GM19455 (cell line): ENCODE measurements around the gene TC2N.
"Not testable (repeated sequence)": the region's sequence is repeated elsewhere in the genome, so short reads cannot be mapped to it uniquely, and the experiment has no call there.

Experiments
- ATAC-seq: cut with Tn5 transposase; IDR thresholded peaks from one replicate; pipeline ENCODE4 v1.9.1; 2021; ENCODE audit not compliant: unreplicated experiment

Gene TC2N

DNA sequence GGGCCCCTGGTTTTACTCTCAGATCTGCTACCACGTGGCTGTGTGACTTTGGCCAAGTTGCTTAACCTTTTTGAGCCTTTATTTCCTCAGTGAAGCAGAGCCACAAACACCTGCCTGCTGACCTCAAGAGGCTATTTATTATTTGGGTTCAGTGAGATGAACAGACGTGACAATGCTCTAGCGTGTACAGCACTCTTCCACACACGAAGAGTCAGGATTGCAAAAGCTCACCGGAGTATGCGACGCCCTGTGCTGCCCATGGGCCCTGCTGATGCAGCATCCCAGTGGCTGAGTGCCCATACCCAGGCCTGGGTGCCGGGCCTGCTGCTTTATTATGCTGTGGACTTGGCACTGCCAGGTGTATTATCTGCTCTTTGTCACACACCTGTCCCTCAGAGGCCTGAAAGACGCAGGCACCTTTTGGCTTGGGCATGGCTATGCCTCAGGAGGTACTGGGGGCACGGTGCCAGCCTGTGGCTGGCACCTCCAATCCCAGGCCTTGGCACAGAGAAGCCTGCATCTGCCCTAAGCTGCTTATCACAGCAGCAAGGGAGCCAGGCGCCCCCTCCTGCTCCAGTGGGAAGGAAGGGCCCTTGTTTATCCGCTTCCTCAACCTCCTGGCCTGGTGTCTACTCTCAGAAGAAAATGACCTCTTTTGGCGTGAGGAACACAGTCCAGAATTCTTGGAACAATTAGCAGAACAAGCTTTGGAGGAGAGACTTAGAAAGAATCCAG lies 22.3 kb upstream of the TC2N start:
- ATAC-seq: no peak

DNA sequence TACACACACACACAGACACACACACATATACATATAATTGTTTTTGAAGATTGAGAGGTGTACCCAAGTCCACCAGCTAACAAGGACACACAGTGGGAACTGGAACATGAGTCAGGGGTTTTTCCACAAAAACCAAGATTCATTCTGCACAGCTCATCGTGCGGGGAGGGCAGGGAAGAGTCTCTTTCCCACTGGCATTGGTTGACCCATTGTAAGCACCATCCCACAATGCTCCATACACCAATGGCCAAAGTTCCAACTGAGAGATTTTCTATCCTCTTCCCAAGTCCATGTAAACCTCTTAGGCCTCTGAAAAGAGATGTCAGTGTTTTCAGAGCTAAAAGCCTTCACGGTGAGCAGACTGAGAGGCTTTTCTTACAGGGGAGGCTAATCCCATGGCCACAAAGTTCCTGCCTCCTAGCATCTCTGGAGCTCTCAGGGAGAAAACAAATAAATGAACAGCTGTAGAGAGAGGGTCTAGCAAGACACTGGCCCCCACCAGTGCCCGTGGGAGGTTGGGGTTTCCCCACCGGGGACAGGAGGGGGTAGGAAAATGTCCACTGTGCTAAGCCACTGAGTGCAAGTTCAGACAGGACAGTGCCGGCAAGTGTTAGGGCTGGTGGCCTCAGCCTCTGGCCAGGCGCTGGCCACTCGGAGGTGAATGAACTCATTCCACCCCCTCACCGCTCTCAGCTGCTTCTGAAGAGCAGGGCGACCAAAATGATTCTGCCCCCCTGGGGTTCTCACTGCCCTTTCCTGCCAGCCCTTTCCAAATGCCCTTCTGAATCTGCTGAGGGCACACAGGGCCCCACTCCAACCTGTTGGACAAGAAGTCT lies 21.5 kb upstream of the TC2N start:
- ATAC-seq: no peak

DNA sequence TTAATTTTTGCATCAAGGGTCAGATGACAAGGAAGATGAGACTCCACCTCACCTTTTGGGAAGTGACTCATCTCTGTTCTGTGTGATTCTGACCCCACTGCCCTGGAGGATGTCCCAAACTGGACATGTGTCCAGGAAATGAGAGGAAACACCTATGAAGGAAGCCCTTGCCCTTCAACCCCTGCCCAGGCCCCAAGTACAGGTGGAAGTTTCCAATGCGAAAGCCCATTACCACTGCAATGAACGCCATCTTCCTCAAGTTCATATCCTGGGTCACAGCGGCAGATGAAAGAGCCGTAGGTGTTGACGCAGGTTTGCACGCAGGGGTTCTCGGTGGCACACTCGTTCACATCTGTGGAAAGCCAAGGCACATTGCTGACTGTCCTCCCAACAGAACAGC lies 19.6 kb upstream of the TC2N start:
- ATAC-seq: no peak

DNA sequence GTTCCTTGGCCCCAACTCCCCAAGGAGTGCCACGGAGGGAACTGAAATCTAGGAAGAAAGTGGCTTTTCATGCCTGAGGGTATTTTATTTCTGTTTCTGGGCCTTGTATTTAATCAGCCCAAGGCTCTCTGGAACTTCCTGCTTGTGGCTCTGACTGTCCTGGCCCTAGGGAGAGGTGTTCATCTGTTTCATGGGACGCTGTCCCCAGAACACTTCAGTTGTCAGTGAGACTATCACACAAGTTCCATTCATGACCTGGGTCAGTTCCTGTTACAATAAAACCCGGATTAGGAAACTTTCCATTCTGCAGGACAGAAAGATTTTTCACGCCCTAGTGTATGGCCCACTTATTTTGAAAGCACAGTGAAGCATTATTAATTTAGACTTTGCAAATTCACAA lies 18.5 kb upstream of the TC2N start:
- no peak for ATAC-seq

DNA sequence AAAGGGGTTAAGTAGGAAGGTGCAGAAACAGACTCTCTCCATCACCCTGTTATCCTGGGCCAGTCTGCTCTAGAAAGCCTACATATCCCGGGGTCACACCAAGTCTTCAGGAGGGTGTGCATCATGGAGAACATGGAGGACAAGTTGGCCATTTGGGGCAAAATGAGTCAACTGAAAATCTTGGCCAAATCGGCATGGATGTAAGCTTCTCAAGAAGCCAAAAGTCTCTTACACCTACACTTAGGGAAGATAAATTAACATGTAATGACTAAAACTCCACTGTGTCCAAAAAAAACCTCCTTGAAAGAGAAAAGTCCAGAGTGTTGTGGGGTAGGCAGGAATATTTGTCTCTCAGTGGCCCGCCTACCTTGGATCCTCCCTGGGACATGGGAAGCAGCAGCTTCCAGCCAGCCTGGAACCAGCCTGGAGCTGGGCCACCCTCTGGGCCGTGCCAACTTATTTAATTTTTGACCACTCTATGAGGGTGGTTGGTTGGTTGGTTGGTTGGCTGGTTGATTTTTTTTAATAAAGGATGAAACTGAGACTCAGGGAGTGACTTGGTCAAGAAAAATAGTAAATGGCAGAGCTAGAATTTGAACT lies 17.9 kb upstream of the TC2N start:
- ATAC-seq: no peak

DNA sequence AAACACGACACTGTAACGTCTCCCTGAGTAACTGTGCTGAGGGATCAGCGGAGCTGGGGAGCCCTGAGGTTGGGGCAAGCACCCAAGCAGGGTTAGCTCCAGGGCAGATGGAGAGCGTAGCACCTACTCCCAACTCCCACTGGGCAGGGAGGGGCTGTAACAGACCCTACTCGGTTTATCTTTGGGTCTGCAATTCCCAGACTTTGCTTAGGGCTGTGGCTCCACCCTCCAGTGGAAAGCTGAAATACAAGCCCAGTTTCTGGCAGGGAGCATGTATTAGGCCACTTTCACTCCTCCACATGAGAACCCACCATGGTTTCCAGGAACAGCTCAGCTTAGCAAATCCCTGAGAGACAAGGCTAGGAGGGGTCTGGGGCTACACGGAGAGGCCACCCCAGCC lies 17.3 kb upstream of the TC2N start:
- ATAC-seq: no peak

DNA sequence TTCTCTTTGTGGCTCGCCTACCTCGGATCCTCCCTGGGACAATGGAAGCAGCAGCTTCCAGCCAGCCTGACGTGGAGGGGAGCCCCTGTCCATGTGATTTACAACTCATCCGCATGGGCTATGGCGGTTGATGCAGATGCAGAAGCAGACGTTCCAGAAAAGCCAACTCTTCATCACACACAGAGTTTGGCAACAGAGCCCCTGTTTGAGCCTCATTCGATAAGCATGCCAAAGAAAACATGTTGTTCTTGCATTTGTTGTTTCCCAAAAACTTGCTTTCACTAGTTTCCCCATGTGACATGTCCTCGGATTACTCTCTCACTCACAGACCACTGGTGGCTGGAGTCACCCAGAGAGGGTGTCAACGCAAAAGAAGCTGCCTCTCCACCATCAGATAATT lies 16.4 kb upstream of the TC2N start:
- no peak for ATAC-seq

DNA sequence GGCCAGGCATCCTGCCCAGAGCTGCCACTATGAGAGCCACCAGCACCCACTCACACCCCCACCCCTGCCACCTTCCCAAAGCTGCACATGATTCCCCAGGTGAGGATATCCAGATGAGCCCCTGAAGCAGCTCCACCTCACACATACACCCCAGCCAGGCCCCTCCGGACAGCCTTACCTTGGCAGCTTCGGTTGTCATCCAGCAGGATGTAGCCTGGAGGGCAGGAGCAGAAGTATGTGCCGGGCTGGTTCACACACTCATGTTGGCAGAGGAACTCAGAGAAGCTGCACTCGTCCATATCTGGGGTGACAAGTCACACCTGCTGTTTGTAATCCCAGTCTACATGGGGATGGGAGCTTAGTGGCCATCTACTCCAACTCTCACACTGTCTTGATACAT lies 15.4 kb upstream of the TC2N start:
- no peak for ATAC-seq

DNA sequence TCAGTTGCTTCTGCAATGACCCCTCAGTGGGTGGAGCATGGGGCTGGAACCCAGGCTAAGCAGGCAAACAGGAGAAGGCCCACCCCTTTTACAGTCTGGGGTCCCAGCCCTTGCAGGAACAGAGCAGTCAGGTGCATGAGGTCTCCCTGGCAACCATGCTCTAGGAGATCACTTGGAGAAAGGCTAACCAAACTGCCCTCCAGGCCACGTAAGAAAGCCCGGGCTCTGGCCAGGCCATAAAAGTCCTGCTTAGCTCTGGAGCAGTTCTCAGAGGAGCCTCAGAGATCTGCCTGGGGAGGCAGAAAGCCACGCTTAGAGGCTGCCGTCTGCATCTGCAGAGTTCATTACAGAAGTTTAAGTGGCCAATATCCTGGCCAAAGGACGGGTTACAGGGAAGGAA lies 15.0 kb upstream of the TC2N start:
- ATAC-seq: no peak

DNA sequence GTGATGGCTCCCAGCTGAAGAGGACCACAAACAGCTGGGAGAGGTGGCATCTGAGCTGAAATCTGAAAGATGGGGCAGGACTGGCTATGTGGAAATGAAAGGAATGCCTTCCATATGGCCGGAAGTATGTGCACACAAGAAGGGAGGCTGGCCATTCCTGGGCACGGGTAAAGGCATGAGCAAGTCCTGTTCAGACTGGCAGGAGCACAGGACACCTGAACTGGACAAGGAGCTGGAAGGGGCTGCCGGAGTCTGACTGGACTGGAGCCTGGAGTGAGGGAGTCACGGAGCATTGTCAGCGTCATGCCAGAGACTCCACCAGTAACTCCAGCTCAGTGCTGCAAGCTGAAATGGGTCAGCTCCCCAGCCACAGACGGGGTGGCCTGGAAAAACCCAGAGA lies 11.9 kb upstream of the TC2N start:
- ATAC-seq: no peak

DNA sequence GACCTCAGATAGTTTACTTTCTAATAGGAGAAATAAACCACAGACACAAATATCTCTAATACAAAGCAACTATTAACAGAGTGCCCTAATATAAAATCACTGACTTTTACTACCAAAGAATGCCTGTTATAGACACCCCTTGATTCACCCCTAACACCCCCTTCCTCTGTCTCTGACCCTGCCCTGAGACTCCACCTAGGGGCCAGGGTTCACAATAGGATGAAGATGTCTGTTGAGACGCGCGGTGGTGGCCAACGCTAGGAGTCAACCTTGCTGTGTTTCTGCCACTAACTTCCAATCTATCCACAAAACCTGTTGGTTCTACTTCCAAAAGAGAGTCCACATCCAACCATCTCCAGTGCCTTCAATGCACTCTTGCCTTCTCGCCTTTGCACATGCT lies 10.9 kb upstream of the TC2N start:
- ATAC-seq: no peak

DNA sequence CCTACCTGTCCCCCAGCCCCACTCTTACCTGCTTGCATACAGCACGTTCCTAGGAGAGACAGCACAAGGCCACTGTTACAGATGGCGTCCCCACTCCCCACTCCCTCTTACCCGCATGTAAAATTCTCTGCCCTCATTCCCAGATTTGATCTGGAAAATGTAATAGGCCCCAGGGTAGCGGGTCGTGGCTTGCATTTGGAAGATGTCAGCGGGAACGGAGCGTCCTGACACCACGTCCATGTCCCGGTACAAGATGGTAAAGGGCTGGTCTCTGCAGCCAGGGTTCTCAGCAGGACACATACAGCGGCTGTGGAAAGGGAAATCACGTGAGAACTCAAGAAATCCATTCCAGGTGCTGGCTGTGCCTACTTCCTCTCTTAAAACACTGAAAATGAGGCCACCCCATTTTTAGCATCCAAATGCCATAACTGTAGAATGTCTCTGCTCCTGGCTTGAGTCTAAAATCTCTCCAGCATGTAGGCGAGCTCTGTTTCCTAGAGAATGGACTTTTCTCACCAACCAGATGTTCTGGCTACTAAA lies 10.1 kb upstream of the TC2N start:
- no peak for ATAC-seq

DNA sequence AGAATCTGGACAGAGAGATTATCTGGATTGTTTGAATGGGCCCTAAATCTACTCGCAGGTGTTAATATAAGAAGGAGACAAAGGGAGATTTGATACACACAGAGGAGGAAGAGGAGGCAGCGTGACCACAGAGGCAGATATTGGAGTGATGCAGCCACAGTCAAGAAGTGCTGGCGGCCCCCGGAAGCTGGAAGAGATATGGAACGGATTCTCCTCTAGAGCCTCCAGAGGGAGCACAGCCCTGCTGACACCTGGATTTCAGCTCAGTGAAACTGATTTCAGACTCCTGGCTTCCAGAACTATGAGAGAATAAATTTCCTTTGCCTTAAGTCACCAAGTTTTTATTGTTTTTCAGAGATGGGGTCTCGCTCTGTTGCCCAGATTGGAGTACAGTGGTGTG lies 9.2 kb upstream of the TC2N start:
- no peak for ATAC-seq

DNA sequence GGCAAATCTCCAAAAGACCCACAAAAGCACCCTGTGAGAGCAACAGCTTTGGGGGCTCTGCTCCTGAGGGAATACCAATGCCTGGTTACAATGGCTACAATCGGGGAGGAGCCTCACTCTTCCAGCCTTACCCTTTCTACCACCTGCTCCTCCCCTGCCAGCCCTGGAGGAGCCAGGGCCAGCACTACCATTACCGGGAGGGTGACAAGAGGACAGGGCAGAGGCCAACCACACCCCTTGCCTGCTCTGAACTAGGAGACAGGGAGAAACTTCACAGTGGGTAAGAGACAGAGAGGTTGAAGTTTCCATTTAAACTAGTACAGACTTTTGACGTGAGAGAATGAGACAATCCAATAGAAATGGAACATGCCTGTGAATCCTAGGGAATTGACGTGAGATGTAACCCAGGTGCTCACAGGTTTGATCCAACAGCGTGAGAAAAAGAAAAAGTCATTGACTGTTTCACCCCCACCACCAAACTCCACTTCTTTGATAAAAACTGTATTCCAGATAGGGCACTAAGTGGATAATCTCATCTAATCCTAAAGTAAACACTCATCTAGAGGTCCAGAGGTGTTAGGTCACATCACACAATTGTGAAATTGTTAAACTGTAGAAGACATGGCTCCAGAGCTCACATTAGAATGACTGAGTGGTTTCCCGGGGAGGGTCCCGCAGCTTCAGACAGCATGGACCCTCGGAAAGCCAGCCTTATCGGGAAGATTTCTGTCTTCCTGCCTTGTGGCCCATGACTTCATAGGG lies 8.4 kb upstream of the TC2N start:
- ATAC-seq: no peak

DNA sequence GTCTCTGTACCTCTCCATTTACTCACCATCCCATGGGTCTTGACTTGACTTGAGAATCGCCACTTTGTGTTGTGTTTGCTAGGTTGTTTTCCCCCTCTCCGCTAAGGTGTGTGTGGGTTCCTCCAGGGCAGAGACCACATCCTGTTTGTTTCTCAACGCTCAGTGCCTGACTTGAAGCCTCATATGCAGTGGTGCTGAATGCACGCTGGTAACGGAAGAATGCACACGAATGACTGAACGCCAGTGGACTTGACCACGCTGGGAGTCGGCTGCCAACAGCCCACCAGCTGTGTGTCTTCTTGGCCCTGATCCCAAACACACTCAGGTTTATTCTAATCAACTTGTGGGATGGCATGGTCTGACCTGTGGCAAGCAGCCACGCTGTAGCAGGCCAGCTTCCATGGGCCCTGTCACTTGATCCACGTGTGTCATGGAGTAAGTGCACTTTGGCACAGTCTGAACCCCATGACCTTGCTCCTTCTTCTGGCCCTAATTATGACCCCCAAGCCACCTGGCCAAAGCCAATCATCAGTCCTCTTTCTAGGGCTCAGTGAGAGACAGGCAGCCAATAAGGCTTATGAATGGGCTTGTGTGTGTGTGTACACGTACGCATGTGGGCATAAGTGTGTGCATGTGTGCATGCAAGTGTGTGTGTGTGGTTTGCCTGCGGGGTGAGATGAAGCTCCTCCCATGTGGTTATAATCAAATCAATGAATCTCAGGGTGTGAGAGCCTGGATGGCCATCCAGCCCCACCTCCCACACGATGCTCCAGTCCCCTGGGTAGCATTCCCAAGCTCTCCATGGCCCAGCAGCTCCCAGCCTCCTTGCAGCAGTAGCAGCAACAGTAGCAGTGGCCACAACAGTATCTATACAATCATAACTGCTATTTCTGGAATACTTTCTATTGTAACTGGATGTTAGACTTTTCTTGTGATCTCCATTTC lies 6.4 kb upstream of the TC2N start:
- ATAC-seq: peak; percentile 85

DNA sequence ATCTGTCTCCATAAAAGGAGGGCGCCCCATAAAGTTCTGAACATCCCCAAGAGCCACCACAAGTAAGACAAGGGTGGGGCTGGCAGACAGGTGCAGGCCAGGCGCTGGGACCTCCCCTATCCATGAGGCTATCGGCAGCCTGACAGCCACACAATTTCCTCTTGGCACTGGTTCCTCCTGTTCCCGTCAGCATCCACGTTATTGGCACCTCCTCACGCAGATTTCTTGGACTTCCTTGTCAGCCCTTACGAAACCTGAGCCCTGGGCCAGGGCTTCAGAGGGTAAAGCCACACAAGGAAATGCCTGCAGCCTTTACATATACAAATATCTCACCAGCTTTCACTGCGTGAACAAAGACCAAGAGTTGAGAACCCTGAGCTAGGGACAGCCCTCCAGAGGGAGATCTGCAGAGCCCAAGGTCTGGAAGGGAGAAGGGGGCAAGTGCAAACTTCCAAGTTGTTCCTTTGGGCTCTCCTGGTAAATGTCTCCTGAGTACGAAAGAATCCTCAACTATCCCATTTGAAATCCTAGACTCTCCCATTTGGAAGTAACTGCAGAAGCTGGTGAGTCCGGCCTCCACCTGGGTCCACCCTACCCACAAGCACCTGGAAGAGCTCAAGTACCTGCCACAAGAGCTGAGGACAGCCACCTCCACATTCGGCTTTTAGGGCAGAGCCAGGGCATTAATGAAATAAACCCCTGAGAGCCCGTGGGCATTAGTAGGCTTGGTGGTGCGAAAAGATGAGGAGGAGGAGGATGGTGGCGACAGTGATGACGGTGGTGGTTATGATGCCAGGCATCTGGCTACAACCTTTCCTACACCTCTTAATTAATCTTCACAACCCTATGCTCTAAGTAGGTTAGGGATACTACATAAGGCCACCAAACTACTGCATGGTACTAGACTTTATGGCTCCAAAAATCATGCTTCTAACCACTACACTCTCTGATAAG lies 5.5 kb upstream of the TC2N start:
- peak; percentile 29 for ATAC-seq

DNA sequence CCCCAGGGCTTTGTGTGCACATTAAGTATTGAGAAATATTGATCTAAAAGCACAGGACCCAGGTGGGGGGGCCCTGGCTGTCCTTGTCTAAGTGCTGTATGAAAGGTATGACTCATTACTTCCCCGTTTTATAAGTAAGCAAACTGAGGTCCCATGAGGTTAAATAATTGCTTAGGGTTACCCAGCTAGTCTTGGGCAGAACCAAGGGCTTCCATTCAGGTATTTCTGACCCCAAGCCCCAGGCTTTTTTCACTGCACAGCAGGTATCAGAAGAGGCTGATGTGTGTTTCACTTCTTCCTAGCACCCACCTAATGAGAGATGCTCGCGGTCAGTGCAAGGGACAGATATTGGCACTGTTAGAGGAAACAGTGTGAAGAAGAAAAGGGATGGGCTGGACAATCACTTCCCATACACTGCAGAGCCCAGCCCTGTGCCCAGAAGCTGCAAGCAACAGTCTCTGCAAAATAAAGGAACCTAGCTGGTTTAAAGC lies 4.7 kb upstream of the TC2N start:
- ATAC-seq: peak; percentile 59

DNA sequence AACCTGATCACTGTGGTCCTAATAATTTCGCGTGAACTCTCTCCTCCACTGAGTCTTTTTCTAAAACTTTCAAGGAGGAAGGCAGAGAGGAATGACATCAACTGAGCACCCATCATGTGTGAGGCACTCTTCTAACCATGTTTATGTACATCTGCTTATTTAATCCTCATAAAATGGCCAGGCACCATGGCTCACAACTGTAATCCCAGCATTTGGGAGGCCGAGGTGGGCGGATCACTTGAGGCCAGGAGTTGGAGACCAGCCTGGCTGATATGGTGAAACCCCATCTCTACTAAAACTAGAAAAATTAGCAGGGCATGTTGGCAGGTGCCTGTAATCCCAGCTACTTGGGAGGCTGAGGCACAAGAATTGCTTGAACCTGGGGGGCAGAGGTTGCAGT lies 4.1 kb upstream of the TC2N start:
- ATAC-seq: not testable (repeated sequence)

DNA sequence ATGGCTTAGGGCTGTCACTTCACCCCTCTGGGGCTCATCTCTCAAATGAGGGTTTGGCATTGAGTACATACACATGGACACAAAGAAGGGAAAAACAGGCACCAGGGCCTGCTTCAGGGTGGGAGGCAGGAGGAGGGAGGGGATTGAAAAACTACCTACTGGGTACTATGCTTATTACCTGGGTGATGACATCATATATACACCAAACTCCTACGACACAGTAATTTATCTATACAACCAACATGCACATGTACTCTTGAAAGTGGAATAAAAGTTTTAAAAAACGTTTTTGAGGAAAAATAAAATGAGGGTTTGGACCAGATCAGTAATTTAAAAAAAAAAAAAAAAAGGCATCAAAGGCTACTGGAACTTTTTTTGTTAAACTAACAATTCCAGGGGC lies 3.6 kb upstream of the TC2N start:
- no peak for ATAC-seq
